Panc1 (cell line): ENCODE data around the gene LAIR2.

Experiments used
- CTCF ChIP-seq: fragments of 450-650 bp; IDR thresholded peaks from 2 replicates; pipeline ENCODE4 v1.5.1; 2017; ENCODE audit warnings: mild to moderate bottlenecking
- POLR2AphosphoS5 ChIP-seq: IDR thresholded peaks from 2 replicates; pipeline ENCODE4 v1.6.1; 2012; ENCODE audit warnings: mild to moderate bottlenecking, low read depth, low read length, moderate library complexity
- SIN3A ChIP-seq: IDR thresholded peaks from 2 replicates; pipeline ENCODE4 v1.6.1; 2012; ENCODE audit warnings: low read depth, mild to moderate bottlenecking, low read length, moderate library complexity, borderline replicate concordance; ENCODE audit not compliant: insufficient read depth
- TCF7L2 ChIP-seq: IDR thresholded peaks from 2 replicates; pipeline ENCODE4 v1.6.1; 2011; ENCODE audit warnings: mild to moderate bottlenecking, low read depth, low read length, inconsistent platforms
- TF ChIP-seq, protein P1 (sequence below), 2 experiments: IDR thresholded peaks; 2 replicates each; pipeline ENCODE4 v1.6.1; 2011 to 2012; ENCODE audit warnings: low read depth in 2 of 2, control low read depth in 1 of 2, low read length in 1 of 2, mild to moderate bottlenecking in 1 of 2, moderate library complexity in 1 of 2; ENCODE audit not compliant: insufficient read depth in 1 of 2

DNA sequence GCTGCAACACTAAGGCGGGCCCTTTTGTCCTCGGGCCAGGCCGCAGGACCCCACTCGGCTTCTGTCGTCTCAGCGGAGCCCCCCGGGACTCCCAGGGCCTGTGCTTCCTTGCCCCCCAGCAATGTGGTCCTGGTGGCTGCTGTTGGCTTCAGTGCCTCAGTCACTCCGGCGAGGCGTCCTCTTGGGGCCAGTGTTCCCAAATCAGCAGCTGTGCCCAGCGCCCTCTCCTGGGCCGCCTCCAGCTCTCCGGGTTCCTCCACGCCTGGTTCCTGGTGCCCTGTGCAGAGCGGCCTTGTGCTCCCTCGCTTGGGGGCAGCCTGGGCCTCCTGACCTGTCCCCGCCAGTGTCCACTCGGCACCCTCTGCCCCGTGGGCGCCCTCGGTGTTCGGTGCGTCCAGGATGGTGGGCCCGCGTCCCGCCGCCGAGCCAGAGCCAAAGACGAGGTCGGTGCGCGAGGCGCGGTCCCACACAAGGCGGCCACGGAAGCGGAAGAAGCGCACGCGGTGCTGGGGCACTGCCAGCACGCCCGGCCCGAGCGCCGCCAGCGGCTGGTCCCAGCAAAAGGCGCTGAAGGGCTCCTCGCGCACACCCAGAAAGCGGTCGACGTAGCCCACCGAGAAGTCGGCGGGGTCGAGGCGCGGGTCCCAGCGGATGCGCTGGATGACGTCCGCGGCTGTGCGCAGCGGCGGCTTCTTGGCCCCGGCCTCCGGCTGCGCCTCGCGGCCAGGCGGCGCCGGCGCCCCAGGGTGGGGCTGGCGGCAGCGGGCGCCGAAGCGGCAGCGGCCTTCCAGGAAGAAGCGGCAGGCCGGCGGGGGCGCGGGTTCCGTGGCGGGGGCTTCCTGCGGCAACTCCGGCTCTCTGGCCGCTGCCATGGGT is 39.7 kb upstream of the LAIR2 start:
- peak; percentile 35; the same call in 1 of the 2 replicates for TF ChIP-seq SIN3A
- TF ChIP-seq CTCF: no peak; the same call in 1 of the 2 replicates
- TF ChIP-seq, protein P1, sequence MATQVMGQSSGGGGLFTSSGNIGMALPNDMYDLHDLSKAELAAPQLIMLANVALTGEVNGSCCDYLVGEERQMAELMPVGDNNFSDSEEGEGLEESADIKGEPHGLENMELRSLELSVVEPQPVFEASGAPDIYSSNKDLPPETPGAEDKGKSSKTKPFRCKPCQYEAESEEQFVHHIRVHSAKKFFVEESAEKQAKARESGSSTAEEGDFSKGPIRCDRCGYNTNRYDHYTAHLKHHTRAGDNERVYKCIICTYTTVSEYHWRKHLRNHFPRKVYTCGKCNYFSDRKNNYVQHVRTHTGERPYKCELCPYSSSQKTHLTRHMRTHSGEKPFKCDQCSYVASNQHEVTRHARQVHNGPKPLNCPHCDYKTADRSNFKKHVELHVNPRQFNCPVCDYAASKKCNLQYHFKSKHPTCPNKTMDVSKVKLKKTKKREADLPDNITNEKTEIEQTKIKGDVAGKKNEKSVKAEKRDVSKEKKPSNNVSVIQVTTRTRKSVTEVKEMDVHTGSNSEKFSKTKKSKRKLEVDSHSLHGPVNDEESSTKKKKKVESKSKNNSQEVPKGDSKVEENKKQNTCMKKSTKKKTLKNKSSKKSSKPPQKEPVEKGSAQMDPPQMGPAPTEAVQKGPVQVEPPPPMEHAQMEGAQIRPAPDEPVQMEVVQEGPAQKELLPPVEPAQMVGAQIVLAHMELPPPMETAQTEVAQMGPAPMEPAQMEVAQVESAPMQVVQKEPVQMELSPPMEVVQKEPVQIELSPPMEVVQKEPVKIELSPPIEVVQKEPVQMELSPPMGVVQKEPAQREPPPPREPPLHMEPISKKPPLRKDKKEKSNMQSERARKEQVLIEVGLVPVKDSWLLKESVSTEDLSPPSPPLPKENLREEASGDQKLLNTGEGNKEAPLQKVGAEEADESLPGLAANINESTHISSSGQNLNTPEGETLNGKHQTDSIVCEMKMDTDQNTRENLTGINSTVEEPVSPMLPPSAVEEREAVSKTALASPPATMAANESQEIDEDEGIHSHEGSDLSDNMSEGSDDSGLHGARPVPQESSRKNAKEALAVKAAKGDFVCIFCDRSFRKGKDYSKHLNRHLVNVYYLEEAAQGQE (IDR thresholded peaks at IDR 0.05; ENCODE audit: insufficient read depth in 1 of 2, low read depth in 2 of 2, low read length in 1 of 2): peak in 1 of 2 experiments; percentile 65; a peak in 1 of 4 replicates
- no peak; the same call in none of the 2 replicates for TF ChIP-seq POLR2AphosphoS5
- TF ChIP-seq TCF7L2: no peak
